Neural crest cell (in vitro differentiated cells): ENCODE results near the gene FAN1. TPM values are rescaled to one million over a fixed set of nuclear protein-coding genes. Genes with fewer than 3 reads are reported as not detected.

ENCODE experiments used
- DNase-seq: peaks from one replicate; pipeline ENCODE4 v3.0.0; 2021; ENCODE audit warnings: low read depth, mixed read lengths, low spot score
- H3K27ac Mint-ChIP-seq: one replicate; pipeline ENCODE4 v1.8.0; 2021; ENCODE audit warnings: mild to moderate bottlenecking, mixed read lengths; ENCODE audit not compliant: unreplicated experiment
- H3K27me3 Mint-ChIP-seq: 2 replicates; pipeline ENCODE4 v1.8.0; 2021; ENCODE audit warnings: low read depth, mild to moderate bottlenecking, mixed read lengths
- H3K36me3 Mint-ChIP-seq: 2 replicates; pipeline ENCODE4 v1.8.0; 2021; ENCODE audit warnings: low read depth, mild to moderate bottlenecking, mixed read lengths
- H3K4me1 Mint-ChIP-seq: 2 replicates; pipeline ENCODE4 v1.8.0; 2021; ENCODE audit warnings: mixed read lengths
- H3K4me3 Mint-ChIP-seq: one replicate; pipeline ENCODE4 v1.8.0; 2021; ENCODE audit warnings: mild to moderate bottlenecking, mixed read lengths
- H3K9me3 Mint-ChIP-seq: 2 replicates; pipeline ENCODE4 v1.8.0; 2021; ENCODE audit warnings: mixed read lengths
- total RNA-seq: library from RNA; stranded (reverse); gene quantifications from 2 replicates; pipeline ENCODE4 v1.2.1, GENCODE V29; 2021
- TF ChIP-seq, protein P1 (sequence below): fragments of 200-600 bp; sonication (generic); conservative IDR thresholded peaks from 2 replicates; pipeline ENCODE4 v1.5.0; 2021; ENCODE audit warnings: antibody characterized with exemption, mild to moderate bottlenecking

FAN1 gene
- total RNA-seq, 1 donor from 2014 or later: 24.1 TPM

- H3K27me3 Mint-ChIP-seq: no peaks in the 10 kb centered on the region
- H3K36me3 Mint-ChIP-seq: peaks cover 8% of the 10 kb centered on the region
- no peak overlapping the region for H3K27ac Mint-ChIP-seq
- TF ChIP-seq, protein P1, sequence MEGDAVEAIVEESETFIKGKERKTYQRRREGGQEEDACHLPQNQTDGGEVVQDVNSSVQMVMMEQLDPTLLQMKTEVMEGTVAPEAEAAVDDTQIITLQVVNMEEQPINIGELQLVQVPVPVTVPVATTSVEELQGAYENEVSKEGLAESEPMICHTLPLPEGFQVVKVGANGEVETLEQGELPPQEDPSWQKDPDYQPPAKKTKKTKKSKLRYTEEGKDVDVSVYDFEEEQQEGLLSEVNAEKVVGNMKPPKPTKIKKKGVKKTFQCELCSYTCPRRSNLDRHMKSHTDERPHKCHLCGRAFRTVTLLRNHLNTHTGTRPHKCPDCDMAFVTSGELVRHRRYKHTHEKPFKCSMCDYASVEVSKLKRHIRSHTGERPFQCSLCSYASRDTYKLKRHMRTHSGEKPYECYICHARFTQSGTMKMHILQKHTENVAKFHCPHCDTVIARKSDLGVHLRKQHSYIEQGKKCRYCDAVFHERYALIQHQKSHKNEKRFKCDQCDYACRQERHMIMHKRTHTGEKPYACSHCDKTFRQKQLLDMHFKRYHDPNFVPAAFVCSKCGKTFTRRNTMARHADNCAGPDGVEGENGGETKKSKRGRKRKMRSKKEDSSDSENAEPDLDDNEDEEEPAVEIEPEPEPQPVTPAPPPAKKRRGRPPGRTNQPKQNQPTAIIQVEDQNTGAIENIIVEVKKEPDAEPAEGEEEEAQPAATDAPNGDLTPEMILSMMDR: no peak
- no peak for DNase-seq
- H3K4me3 Mint-ChIP-seq: no peak overlapping the region
- H3K9me3 Mint-ChIP-seq: no peaks in the 10 kb centered on the region
- H3K4me1 Mint-ChIP-seq: peaks cover 28% of the 10 kb centered on the region
These were observed 20.6 kb downstream of the FAN1 start for GRCh38 chr15:30924353-30924752.

DNA sequence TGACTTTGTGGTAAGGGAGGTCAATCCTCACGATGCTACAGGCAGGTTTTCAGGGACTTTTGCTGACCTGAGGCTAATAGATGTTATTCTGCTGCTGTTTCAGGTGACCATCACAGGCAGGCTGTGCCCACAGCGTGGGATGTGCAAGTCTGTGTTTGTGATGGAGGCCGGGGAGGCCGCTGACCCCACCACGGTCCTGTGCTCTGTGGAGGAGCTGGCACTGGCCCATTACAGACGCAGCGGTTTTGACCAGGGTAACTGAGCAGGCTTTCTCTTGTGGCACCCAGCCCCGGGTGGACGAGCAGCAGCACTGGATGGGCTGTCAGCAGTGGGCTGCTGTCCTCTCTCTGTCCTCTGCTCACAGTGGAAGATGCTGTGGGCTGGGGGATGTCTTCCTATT, 22.0 kb downstream of the FAN1 start:
- no peak overlapping the region for H3K27ac Mint-ChIP-seq
- no peaks in the 10 kb centered on the region for H3K9me3 Mint-ChIP-seq
- no peak overlapping the region for H3K4me3 Mint-ChIP-seq
- H3K27me3 Mint-ChIP-seq: no peaks in the 10 kb centered on the region
- H3K4me1 Mint-ChIP-seq: peaks cover 28% of the 10 kb centered on the region
- TF ChIP-seq, protein P1: no peak
- DNase-seq: no peak
- peaks cover 11% of the 10 kb centered on the region for H3K36me3 Mint-ChIP-seq

GRCh38 chr15:30926161-30926560, 22.4 kb downstream of the FAN1 start:
- DNase-seq: no peak
- no peak overlapping the region for H3K4me3 Mint-ChIP-seq
- TF ChIP-seq, protein P1: no peak
- H3K36me3 Mint-ChIP-seq: peaks cover 12% of the 10 kb centered on the region
- peaks cover 28% of the 10 kb centered on the region for H3K4me1 Mint-ChIP-seq
- no peaks in the 10 kb centered on the region for H3K9me3 Mint-ChIP-seq
- no peaks in the 10 kb centered on the region for H3K27me3 Mint-ChIP-seq
- H3K27ac Mint-ChIP-seq: no peak overlapping the region

DNA sequence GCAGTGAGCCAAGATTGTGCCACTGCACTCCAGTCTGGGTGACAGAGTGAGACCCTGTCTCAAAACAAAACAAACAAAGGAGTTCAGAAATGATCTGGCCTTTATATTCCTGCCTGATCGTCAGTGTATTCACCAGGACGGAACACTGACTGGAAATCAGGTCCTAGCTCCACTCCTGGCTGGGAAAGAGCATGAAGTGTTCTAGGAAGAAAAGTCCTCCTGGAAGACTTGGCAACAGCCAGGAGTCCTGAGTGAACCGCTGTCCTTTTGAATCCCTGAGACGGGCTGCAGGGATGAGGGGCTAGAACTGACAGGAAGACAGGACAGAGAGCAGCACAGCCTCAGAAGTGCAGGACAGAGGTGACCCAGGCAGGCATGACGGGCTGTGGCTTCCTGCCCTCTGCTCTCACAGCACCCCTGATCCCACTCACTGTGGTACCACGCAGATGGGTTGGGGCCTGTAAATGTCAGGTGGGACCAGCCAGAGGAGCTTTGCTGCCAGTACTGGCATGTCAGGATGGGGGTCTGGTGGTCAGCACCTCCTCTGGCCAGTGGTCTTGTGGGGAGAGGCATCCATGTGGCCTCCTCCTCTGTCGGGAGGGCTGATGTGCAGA, 23.5 kb downstream of the FAN1 start:
- H3K27ac Mint-ChIP-seq: peak overlapping the region; percentile 75
- peaks cover 18% of the 10 kb centered on the region for H3K4me1 Mint-ChIP-seq
- DNase-seq: no peak

DNA sequence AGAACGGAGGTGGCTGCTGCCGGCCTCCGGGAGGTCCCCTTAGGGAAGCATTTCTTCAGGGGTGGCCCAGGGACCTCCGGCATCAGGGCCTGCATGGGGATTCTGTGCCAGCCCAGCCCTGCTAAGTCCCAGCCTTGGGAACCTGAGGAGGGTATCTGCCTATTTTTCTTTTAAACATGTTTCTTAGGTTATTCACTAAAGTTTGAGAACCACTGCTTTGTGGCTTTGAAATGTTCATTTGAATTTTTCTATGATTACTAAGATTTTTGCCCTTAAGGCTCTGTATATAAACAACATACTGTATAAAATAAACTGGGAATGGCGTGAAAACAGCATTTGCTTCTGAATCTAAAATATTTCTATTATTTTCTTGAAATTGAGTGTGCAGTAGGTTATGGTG, 24.4 kb downstream of the FAN1 start:
- Mint-ChIP-seq H3K27ac (no peak overlapping the region), H3K36me3 (peaks cover 18% of the 10 kb centered on the region), H3K9me3 (no peaks in the 10 kb centered on the region), H3K4me3 (no peak overlapping the region), H3K27me3 (no peaks in the 10 kb centered on the region), H3K4me1 (peaks cover 10% of the 10 kb centered on the region)
- DNase-seq: no peak
- TF ChIP-seq, protein P1: no peak

More for the DNA sequence above, 23.5 kb downstream of the FAN1 start:
- TF ChIP-seq, protein P1: no peak
- Mint-ChIP-seq H3K27me3 (no peaks in the 10 kb centered on the region), H3K4me3 (no peak overlapping the region), H3K9me3 (no peaks in the 10 kb centered on the region), H3K36me3 (peaks cover 17% of the 10 kb centered on the region)
